H1 (cell line): ENCODE data around the gene MAP6D1. TPM values are rescaled to one million over a fixed set of nuclear protein-coding genes. Genes with fewer than 3 reads are reported as not detected.

Experiments used
- ATF3 ChIP-seq: IDR thresholded peaks from 2 replicates; pipeline ENCODE4 v1.6.1; 2011; ENCODE audit warnings: low read depth, mild to moderate bottlenecking, low read length; ENCODE audit not compliant: insufficient read depth
- CBX8 ChIP-seq: fragments of 300-800, 300-1000 bp; sonication (generic); IDR thresholded peaks from 2 replicates; pipeline ENCODE4 v1.7.1; 2016; ENCODE audit warnings: low read depth, low read length, borderline replicate concordance
- HDAC2 ChIP-seq, 2 experiments: fragments of 300-600 bp in 1 of 2; sonication (generic) in 1 of 2; IDR thresholded peaks; 2 replicates each; pipeline ENCODE4 v1.6.1; 2011 to 2012; ENCODE audit warnings: low read depth in 2 of 2, low read length in 2 of 2, mild to moderate bottlenecking in 2 of 2, moderate library complexity in 2 of 2, borderline replicate concordance in 1 of 2, inconsistent platforms in 1 of 2
- HDAC6 ChIP-seq: IDR thresholded peaks from one replicate; pipeline ENCODE4 v1.7.1; 2012; ENCODE audit warnings: low read depth, mild to moderate bottlenecking, inconsistent platforms, low read length, moderate library complexity
- POLR2AphosphoS5 ChIP-seq: IDR thresholded peaks from 2 replicates; pipeline ENCODE4 v1.6.1; 2011; ENCODE audit warnings: low read depth, low read length
- polyA plus RNA-seq, 7 experiments: library from polyadenylated mRNA; depleted of rRNA in 3 of 7; stranded (reverse) in 5 of 7; unstranded in 2 of 7; fragments of >200 nt in 5 of 7; fragments of 200-250 nt in 2 of 7; gene quantifications; 1 replicate in 5 of 7; 2 replicates in 1 of 7; 4 replicates in 1 of 7; pipeline versions ENCODE4 v1.2.1 to v1.2.3, GENCODE V29; 2011 to 2013; ENCODE audit warnings: missing spikeins in 2 of 7, mixed read lengths in 2 of 7
- total RNA-seq: library from RNA; stranded (reverse); fragmentation: NEBNext Ultra II Directional; extraction: Animal tissue kit (Norgen Biotek cat#: 25700); gene quantifications from 2 replicates; pipeline ENCODE4 v1.2.1, GENCODE V29; 2021

The MAP6D1 gene
- total and polyA plus RNA-seq, 2 of the 8 experiments (the other 6 are each of a cell fraction or from before 2014, with no cell fraction given) = 4.8 to 5.2 TPM

- TF ChIP-seq HDAC2 (IDR thresholded peaks at IDR 0.05; ENCODE audit: borderline replicate concordance in 1 of 2, low read depth in 2 of 2, low read length in 2 of 2) = no peak
- no peak for TF ChIP-seq ATF3
- no peak for TF ChIP-seq POLR2AphosphoS5
- no peak for TF ChIP-seq HDAC6
- no peak for TF ChIP-seq CBX8
These were observed 3.1 kb upstream of the MAP6D1 start (continued) for GRCh38 chr3:183828538-183828870.
